ENCODE data around the gene SRSF8. TPM values are rescaled to one million over a fixed set of nuclear protein-coding genes. Genes with fewer than 3 reads are reported as not detected.

The SRSF8 gene
- total RNA-seq, 1 experiment from 2014 or later = 25.1 TPM

DNA sequence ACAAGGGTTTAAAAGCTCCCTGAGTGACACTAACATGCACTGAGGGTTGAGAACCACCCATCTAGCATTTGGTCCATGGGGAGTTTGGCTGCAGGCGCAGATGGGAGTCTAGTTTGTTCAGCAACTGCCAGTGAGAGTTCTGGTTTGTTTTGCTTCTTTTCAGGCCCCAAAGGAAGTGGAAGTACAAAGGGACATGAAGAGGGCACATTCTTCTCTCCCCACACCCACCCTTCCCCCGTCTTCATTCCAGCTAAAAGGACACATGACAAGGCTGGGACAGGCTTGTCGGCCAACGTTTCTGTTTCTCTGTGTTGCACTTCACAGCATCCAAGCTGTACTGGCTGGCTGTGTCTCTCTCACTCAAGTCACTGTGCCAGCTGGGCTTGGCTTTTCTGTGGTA lies 14.7 kb downstream of the SRSF8 start:
- no peaks in the 10 kb centered on the region for H3K9me3 Mint-ChIP-seq

More for the DNA sequence above, 14.7 kb downstream of the SRSF8 start:
- H3T11ph ChIP-seq (ENCODE audit: low read length) = no peak overlapping the region
- Mint-ChIP-seq H3K4me3 (no peak overlapping the region), H3K27ac (no peak overlapping the region), H3K36me3 (ENCODE audit: insufficient read depth in 1 of 3, low read depth in 3 of 3) (no peaks in the 10 kb centered on the region), H3K4me1 (peaks cover 6 to 11% of the 10 kb centered on the region in 2 experiments), H3K27me3 (ENCODE audit: low read depth) (peaks cover 18% of the 10 kb centered on the region)
- H3K27me3 ChIP-seq (ENCODE audit: insufficient read depth, low read length) = no peaks in the 10 kb centered on the region
- H3K23me2 ChIP-seq (ENCODE audit: insufficient read length, low read depth, low read length, poor library complexity, severe bottlenecking) = no peaks in the 10 kb centered on the region
- H3K9me3 ChIP-seq (ENCODE audit: control insufficient read depth, low read depth, low read length) = no peaks in the 10 kb centered on the region
- H2AK5ac ChIP-seq (ENCODE audit: insufficient read length, low read length) = no peak overlapping the region
- no peak overlapping the region for H3K4me2 ChIP-seq (ENCODE audit: insufficient read depth, insufficient read length, low read length)
- no peak overlapping the region for H2BK12ac ChIP-seq (ENCODE audit: insufficient read length, low read depth, low read length)
- no peak overlapping the region for H3K4ac ChIP-seq (ENCODE audit: low read depth, low read length)
- no peak overlapping the region for H2BK20ac ChIP-seq (ENCODE audit: low read depth, low read length, poor library complexity, severe bottlenecking)
- TF ChIP-seq, protein P1, sequence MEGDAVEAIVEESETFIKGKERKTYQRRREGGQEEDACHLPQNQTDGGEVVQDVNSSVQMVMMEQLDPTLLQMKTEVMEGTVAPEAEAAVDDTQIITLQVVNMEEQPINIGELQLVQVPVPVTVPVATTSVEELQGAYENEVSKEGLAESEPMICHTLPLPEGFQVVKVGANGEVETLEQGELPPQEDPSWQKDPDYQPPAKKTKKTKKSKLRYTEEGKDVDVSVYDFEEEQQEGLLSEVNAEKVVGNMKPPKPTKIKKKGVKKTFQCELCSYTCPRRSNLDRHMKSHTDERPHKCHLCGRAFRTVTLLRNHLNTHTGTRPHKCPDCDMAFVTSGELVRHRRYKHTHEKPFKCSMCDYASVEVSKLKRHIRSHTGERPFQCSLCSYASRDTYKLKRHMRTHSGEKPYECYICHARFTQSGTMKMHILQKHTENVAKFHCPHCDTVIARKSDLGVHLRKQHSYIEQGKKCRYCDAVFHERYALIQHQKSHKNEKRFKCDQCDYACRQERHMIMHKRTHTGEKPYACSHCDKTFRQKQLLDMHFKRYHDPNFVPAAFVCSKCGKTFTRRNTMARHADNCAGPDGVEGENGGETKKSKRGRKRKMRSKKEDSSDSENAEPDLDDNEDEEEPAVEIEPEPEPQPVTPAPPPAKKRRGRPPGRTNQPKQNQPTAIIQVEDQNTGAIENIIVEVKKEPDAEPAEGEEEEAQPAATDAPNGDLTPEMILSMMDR (conservative IDR thresholded peaks at IDR 0.05) = no peak
- no peaks in the 10 kb centered on the region for H3K79me2 ChIP-seq (ENCODE audit: insufficient read depth, low read length)
- no peak overlapping the region for H3K23ac ChIP-seq (ENCODE audit: insufficient read length, low read depth, low read length)
- H4K8ac ChIP-seq (replicated peaks; ENCODE audit: insufficient read length, low read depth, low read length) = no peak overlapping the region
- H3K79me1 ChIP-seq (ENCODE audit: insufficient read depth, low read depth, low read length, poor library complexity, severe bottlenecking) = no peaks in the 10 kb centered on the region
- WGBS (ENCODE audit: extremely low coverage, insufficient read length, low lambda C conversion rate) = no CpG with 5 or more reads among the region's 4 CpGs
- H3K9ac ChIP-seq (ENCODE audit: extremely low read depth, insufficient read length, low read length) = no peak overlapping the region
- no peak overlapping the region for H2BK5ac ChIP-seq (ENCODE audit: insufficient read length, low read length)
- no peak overlapping the region for H3K27ac ChIP-seq (ENCODE audit: insufficient read length, low read depth, low read length)
- no peak overlapping the region for H4K5ac ChIP-seq (ENCODE audit: insufficient read length, low read depth, low read length)
- peak overlapping the region; percentile 19 for H3K18ac ChIP-seq (ENCODE audit: insufficient read length, low read depth, low read length)
- H2AFZ ChIP-seq (ENCODE audit: low read length) = no peak overlapping the region
- no peak for DNase-seq
- H4K20me1 ChIP-seq (ENCODE audit: control insufficient read depth, insufficient read depth, insufficient read length) = no peaks in the 10 kb centered on the region
- no peak overlapping the region for H2BK120ac ChIP-seq (ENCODE audit: low read depth, low read length, poor library complexity, severe bottlenecking)
- H4K91ac ChIP-seq (ENCODE audit: insufficient read length, low read depth, low read length) = no peak overlapping the region
- H2BK15ac ChIP-seq (ENCODE audit: low read depth, low read length) = no peak overlapping the region
- H3K56ac ChIP-seq (ENCODE audit: insufficient read length, low read depth, low read length) = no peak overlapping the region
- H3K4me1 ChIP-seq (ENCODE audit: insufficient read depth, low read length) = peaks cover 3% of the 10 kb centered on the region; the same call in 1 of the 2 replicates
- no peak overlapping the region for H3K14ac ChIP-seq (ENCODE audit: insufficient read depth, low read length)
